Glomerular endothelial cell (primary cell): ENCODE results near the gene TXNDC15. TPM values are rescaled to one million over a fixed set of nuclear protein-coding genes. Genes with fewer than 3 reads are reported as not detected.

Experiments
- DNase-seq: peaks from one replicate; pipeline ENCODE4 v3.0.0-alpha.2; 2011; ENCODE audit warnings: low read depth, low spot score; ENCODE audit errors: extremely low read depth
- total RNA-seq: library from RNA; depleted of rRNA; stranded (reverse); fragments of >200 nt; gene quantifications from 2 replicates; pipeline ENCODE4 v1.2.3, GENCODE V29; 2015

Gene TXNDC15
- total RNA-seq, 1 donor from 2014 or later: 55.4 TPM

DNA sequence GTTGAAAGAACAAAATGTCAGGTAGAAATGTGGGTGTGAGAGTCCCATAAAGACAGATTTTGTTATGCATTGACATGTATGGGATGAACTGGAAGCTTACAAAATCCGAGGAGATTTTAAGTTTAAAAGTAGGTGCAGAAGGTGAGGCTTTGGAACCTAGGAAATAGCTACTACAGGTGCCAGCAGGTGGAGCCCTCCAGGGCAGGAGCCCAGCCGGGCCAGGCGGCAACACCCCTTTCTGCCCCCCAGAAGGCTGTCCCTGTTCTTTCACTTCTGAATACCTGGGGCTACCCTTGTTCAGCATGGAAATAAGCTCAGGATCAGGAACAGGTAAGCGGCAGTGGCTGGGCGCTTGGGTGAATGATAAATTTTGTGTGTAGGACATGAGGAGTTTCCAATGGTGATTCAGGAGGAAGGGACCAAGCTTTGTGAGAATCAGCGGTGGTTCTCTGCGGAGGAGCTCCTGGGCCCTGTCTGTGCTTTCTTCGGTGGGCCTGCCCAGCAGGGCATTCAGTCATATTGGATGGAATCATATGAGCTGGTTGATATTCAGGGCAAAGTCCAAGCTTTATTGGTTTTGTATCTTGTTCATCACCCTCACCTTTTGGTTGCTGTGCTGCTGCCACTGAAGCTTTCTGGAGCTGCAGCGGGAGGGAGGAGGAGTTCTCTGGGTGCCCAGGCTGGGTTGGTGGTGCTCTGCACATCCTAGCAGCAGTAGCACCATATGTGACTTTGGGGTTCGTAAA is 43.1 kb downstream of the TXNDC15 start:
- no peak for DNase-seq

- DNase-seq: no peak
These were observed 44.7 kb downstream of the TXNDC15 start for GRCh38 chr5:134918861-134919260.

GRCh38 chr5:134920848-134921575 is 46.8 kb downstream of the TXNDC15 start:
- no peak for DNase-seq

- DNase-seq: no peak
These were observed 58.3 kb downstream of the TXNDC15 start for GRCh38 chr5:134932508-134932907.

GRCh38 chr5:134934202-134934601 is 60.0 kb downstream of the TXNDC15 start:
- DNase-seq: no peak

- DNase-seq: no peak
These were observed 61.8 kb downstream of the TXNDC15 start for GRCh38 chr5:134935711-134936602.

DNA sequence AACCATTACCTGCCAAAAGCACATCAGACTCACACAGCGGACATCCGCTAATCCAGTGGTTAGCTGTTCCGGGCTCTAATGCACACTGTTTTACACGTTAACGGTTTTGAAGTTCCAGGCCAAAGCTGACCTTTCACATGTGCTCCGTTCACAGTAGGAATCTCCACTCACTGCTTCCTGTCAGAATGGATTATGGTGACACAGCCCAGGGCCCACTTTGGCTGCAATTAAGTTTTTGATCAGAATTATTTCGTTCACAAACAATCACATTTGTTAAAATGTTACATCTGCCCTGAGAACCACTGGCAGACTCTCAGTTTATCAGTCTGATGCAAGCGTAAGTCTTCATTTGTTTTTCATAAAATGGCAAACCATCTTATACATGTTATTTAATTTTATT is 63.4 kb downstream of the TXNDC15 start:
- no peak for DNase-seq

GRCh38 chr5:134938030-134938429 is 63.9 kb downstream of the TXNDC15 start:
- DNase-seq: no peak

DNA sequence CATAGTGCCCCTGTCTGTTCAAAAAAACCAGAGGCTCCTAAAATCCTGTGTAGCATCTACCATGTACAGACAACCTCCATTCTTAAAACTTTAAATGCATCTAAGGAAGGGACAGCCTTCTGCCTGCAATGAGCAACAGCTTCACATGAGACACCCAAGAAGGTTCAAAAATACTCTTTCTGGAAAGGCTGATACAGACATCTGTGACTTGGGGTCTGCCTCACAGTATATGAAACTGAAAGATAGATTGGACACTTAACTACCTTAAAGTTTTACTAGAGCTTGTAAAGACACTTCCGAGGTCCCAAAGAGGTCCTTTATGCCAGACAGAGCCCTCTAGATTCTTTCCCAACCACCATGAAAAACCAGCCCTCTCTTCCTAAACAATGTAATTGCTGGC is 65.3 kb downstream of the TXNDC15 start:
- no peak for DNase-seq

DNA sequence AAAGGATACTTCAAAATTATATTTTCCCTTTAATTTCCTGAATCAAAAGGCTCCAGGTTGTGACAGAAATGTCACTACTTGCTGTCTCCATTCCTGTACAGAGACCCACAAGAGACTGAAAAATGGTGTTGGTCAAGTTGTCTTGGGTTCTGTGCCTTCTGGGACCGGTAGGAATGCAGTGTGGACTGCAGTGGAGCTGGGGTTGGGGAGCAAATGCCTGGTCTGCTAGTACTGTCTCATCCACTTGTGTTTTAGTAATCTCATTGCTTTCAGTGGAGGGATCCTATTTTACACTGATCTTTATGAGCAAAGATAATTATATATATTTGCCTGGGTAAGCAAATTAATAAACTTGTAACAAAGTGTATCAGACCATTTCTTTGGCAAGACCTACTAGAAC is 69.4 kb downstream of the TXNDC15 start:
- no peak for DNase-seq

GRCh38 chr5:134944630-134945029 is 70.5 kb downstream of the TXNDC15 start:
- DNase-seq: no peak

DNA sequence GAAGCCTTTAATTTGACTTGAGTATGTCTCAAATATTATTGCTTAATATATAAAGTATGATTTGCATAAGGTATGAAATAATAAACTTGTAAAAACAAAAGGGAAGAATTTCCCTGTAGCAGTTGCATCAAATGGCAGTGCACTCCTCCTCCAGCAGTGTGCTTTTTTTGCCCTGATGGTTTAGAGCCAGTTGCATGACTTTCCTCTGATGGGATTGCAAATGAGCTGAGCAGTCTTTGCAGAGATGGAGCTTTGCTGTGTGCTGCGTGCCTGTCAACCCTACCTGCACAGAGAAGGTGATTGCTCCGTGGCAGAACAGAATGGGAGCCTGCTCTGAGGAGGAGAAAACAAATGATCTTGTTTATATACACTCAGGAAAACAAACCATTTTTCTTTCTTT is 70.9 kb downstream of the TXNDC15 start:
- DNase-seq: no peak

- no peak for DNase-seq
These were observed 74.7 kb downstream of the TXNDC15 start for GRCh38 chr5:134948911-134949310.

DNA sequence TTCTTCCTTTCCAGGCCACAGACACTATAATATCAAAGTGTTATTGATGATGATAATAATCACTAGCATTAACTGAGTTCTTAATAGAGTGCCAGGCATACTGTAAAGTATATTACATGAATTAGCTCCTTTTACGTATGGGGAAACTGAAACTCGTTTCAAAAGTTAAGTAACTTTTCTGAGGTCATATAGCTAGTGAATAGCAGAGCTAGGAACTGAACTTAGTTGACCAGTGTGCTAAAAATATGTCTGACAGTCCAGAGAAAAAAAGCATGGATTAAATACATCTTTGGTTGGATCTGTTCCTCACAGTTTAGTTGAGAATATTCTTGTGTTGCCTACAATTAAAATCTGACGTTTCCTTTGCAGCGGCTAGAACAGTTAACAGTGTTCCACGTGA is 75.1 kb downstream of the TXNDC15 start:
- DNase-seq: no peak

Other genes starting within 250 kb of the TXNDC15 start
- 21.0 and 24.9 TPM in 2 replicates for gene SAR1B, start 241.5 kb upstream of the TXNDC15 start, total RNA-seq
- 27.2 and 30.5 TPM in 2 replicates for gene SEC24A, start 225.6 kb upstream of the TXNDC15 start, total RNA-seq
- gene CAMLG, start 135.8 kb upstream of the TXNDC15 start, total RNA-seq: 31.0 and 39.1 TPM in 2 replicates
- 20.8 and 39.7 TPM in 2 replicates for gene DDX46, start 115.6 kb upstream of the TXNDC15 start, total RNA-seq
- gene C5orf24, start 28.4 kb upstream of the TXNDC15 start, total RNA-seq: 65.5 and 71.4 TPM in 2 replicates
- 5.7 and 6.5 TPM in 2 replicates for gene PCBD2, start 30.8 kb downstream of the TXNDC15 start, total RNA-seq
- not detected in 2 replicates for gene CATSPER3, start 93.5 kb downstream of the TXNDC15 start, total RNA-seq
- gene PITX1, start 159.9 kb downstream of the TXNDC15 start, total RNA-seq: not detected in 2 replicates